ENCODE measurements around the gene PRAC1. TPM values are rescaled to one million over a fixed set of nuclear protein-coding genes. Genes with fewer than 3 reads are reported as not detected.

PRAC1 gene
- total RNA-seq, 1 donor from 2014 or later: not detected

DNA sequence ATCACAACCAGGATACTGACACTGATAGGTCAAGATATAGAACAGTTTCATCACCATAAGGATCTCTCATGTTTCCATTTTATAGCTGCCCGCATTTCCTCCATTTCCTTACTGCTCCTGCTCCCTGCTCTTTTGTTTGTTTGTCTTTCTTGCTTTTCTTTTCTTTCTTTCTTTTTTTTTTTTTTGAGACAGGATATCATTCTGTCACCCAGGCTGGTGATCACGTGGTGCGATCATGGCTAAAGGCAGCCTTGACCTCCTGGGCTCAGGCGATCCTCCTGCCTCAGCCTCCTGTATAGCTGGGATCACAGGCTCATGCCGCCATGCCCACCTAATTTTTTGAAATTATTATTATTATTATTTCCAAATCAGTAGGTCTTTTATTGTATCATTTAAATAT is 31.7 kb downstream of the PRAC1 start:
- H3K4me3 ChIP-seq (ENCODE audit: low read depth, low read length): no peak overlapping the region
- DNase-seq (ENCODE audit: low read depth): no peak
- TF ChIP-seq, protein P1, sequence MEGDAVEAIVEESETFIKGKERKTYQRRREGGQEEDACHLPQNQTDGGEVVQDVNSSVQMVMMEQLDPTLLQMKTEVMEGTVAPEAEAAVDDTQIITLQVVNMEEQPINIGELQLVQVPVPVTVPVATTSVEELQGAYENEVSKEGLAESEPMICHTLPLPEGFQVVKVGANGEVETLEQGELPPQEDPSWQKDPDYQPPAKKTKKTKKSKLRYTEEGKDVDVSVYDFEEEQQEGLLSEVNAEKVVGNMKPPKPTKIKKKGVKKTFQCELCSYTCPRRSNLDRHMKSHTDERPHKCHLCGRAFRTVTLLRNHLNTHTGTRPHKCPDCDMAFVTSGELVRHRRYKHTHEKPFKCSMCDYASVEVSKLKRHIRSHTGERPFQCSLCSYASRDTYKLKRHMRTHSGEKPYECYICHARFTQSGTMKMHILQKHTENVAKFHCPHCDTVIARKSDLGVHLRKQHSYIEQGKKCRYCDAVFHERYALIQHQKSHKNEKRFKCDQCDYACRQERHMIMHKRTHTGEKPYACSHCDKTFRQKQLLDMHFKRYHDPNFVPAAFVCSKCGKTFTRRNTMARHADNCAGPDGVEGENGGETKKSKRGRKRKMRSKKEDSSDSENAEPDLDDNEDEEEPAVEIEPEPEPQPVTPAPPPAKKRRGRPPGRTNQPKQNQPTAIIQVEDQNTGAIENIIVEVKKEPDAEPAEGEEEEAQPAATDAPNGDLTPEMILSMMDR (conservative IDR thresholded peaks at IDR 0.05; ENCODE audit: low read depth, low read length): no peak

DNA sequence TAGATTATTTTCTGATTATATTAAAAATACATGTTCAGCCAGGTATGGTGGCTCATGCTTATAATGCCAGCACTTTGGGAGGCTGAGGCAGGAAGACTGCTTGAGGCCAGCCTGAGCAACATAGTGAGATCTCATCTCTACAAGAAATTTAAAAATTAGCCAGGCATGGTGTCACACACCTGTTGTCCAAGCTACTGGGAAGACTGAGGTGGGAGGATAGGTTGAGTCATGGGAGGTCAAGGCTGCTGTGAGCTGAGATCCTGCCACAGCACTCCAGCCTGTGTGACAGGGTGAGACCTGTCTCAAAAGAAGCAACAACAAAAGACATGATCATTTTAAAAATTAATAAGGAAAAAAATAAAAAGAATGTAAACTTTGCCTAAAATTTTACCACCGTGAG is 40.7 kb downstream of the PRAC1 start:
- DNase-seq (ENCODE audit: low read depth): no peak
- no peak overlapping the region for H3K4me3 ChIP-seq (ENCODE audit: low read depth, low read length)
- TF ChIP-seq, protein P1 (conservative IDR thresholded peaks at IDR 0.05; ENCODE audit: low read depth, low read length): no peak

DNA sequence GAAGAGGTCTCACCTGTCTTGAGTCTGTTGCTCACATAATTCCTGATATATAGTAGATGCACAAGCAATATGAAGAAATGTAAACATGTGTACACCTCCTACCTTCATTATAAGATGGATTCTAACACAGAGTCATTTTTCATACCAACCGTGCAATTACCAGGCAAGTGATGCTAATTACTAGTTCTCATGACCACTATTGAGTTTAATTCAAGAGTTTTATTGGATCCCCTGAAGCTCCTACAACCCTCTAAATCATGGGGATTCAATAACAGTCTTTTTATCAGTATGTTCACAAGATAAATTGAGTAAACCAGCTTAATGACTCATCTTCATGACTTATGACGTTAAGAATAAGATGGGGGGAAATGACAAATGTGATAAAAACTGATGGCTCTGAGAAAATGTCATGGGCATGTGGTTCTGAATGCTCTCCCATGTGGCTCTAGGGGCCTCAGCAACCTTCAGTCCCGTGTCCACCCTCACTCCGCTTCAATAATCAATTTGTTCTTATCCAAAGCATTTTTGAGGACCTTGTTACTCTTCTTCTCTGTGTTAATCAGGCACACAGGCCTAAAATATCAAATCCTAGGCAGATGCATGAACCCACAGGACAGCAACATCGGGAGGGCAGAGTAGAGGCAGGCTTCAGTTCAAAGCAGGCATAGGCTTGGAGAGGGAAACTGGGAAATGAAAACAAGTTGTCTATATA is 42.8 kb downstream of the PRAC1 start:
- H3K4me3 ChIP-seq (ENCODE audit: low read depth, low read length): no peak overlapping the region
- DNase-seq (ENCODE audit: low read depth): no peak
- TF ChIP-seq, protein P1 (conservative IDR thresholded peaks at IDR 0.05; ENCODE audit: low read depth, low read length): no peak

DNA sequence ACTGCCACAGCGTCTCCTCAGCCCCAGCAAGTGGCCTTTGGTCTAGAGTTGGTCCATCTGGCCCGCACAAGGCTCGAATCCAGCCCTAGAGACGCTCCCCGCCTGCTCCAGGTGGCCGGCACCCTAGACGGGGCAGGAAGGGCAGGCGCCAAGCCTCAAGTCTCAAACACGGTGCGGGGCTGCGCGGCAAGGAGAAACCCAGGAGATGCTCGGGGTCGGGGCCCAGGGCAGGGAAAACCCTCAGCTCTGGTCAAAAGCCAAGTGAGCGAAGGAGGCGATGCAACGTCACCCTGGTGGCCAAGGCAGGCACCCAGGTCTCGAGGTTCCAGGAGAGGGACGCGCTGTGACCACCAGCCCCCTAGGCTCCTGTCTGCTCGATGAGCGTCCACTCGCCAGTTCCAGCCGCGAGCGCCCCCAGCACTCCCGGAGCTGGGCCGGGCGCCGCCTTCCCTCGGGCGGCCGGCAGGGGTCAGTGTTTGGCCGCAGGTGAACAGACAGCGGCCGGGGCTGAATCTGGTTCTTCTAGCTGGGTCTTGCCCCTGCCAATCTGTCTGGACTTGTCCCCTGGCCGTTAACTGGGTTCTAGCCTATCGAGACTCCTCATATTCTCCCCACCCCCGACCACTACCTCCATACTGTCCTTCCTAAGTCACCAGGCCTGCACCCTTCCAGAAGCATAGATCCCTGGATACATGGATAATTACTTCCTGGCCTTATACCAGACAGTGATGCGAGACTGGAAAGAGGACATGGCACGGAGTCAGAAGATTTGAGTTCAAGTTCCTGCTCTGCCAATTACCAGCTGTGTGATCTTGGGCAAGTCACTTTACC is 44.0 kb downstream of the PRAC1 start:
- DNase-seq (ENCODE audit: low read depth): no peak

DNA sequence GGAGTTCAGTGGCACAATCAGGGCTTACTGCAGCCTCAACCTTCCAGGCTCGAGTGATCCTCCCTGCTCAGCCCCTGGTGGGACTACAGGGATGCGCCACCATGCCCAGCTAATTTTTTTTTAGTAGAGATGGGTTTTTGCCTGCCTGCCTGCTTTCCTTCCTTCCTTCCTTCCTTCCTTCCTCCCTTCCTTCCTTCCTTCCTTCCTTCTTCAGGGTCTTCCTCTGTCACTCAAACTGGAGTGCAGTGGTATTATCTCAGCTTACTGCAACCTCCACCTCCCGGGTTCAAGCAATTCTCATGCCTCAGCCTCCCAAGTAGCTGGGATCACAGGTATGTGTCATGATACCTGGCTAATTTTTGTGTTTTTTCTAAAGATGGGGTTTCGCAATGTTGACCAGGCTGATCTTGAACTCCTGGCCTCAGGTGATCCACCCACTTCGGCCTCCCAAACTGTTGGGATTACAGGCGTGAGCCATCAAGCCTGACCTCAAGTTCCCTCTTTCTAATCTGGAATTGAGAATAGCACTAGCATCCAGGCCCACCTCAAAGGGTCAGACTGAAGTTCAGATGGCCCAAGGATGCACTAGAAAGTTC is 45.3 kb downstream of the PRAC1 start:
- TF ChIP-seq, protein P1 (conservative IDR thresholded peaks at IDR 0.05; ENCODE audit: low read depth, low read length): no peak
- no peak for DNase-seq (ENCODE audit: low read depth)
- no peak overlapping the region for H3K4me3 ChIP-seq (ENCODE audit: low read depth, low read length)

More for the DNA sequence above, 44.0 kb downstream of the PRAC1 start:
- H3K4me3 ChIP-seq (ENCODE audit: low read depth, low read length): peak overlapping the region; percentile 6
- TF ChIP-seq, protein P1 (conservative IDR thresholded peaks at IDR 0.05; ENCODE audit: low read depth, low read length): peak; percentile 89

DNA sequence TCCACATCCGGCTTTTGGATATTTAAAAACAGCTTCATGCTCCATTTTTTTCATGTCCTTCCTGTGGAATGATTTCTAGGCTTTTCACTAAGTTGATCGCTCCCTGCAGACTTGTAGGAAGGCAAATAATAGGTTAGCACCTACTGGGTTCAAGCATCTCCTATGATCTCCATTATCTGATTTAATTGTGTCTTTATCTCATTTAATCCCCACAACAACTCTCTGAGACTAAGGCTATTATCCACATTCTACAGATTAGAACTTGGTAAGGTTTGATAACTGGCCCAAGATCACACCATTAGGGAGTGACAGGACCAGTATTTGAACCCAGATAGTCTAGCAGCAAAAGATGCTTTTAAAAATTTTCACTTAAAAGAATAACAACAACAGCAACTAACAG is 50.0 kb downstream of the PRAC1 start:
- no peak overlapping the region for H3K4me3 ChIP-seq (ENCODE audit: low read depth, low read length)
- TF ChIP-seq, protein P1 (conservative IDR thresholded peaks at IDR 0.05; ENCODE audit: low read depth, low read length): no peak
- no peak for DNase-seq (ENCODE audit: low read depth)

Other genes with a start within 250 kb of the PRAC1 start
- gene HOXB1, start 191.5 kb downstream of the PRAC1 start, total RNA-seq: not detected in 2 replicates
- 21.1 and 43.7 TPM in 2 replicates for gene HOXB2, start 177.4 kb downstream of the PRAC1 start, total RNA-seq
- 4.3 and 5.7 TPM in 2 replicates for gene HOXB4, start 144.2 kb downstream of the PRAC1 start, total RNA-seq
- 22.6 and 49.9 TPM in 2 replicates for gene HOXB3, start 132.3 kb downstream of the PRAC1 start, total RNA-seq
- gene HOXB5, start 128.7 kb downstream of the PRAC1 start, total RNA-seq: 2.8 and 5.5 TPM in 2 replicates
- 42.9 and 55.6 TPM in 2 replicates for gene HOXB6, start 117.5 kb downstream of the PRAC1 start, total RNA-seq
- 24.9 and 26.0 TPM in 2 replicates for gene HOXB7, start 111.5 kb downstream of the PRAC1 start, total RNA-seq
- 12.7 and 21.4 TPM in 2 replicates for gene HOXB8, start 107.2 kb downstream of the PRAC1 start, total RNA-seq
- gene HOXB9, start 96.2 kb downstream of the PRAC1 start, total RNA-seq: 74.5 and 83.8 TPM in 2 replicates
- not detected in 2 replicates for gene PRAC2, start 667 bp upstream of the PRAC1 start, total RNA-seq
- gene HOXB13, start 6.2 kb upstream of the PRAC1 start, total RNA-seq: not detected in 2 replicates
- 0.22 TPM in 1 of 2 replicates, not detected in the other for gene TTLL6, start 94.7 kb upstream of the PRAC1 start, total RNA-seq
- gene CALCOCO2, start 108.5 kb upstream of the PRAC1 start, total RNA-seq: 21.3 and 24.8 TPM in 2 replicates
- 142 and 205 TPM in 2 replicates for gene ATP5MC1, start 170.3 kb upstream of the PRAC1 start, total RNA-seq
- 71.0 and 78.9 TPM in 2 replicates for gene UBE2Z, start 185.9 kb upstream of the PRAC1 start, total RNA-seq
- 110 and 143 TPM in 2 replicates for gene SNF8, start 222.3 kb upstream of the PRAC1 start, total RNA-seq
- gene GIP, start 246.1 kb upstream of the PRAC1 start, total RNA-seq: not detected in 2 replicates